GM20000 (cell line): ENCODE measurements around the gene BIRC7.
A peak's percentile ranks its signal among the peaks of the same experiment; 100 is the strongest.
"Not testable (repeated sequence)": the region's sequence is repeated elsewhere in the genome, so short reads cannot be mapped to it uniquely, and the experiment has no call there.

Experiments used
- DNase-seq: peaks from one replicate; pipeline ENCODE4 v3.0.0; 2012; ENCODE audit warnings: low spot score
- CTCF ChIP-seq: IDR thresholded peaks from 2 replicates; pipeline ENCODE4 v1.5.1; 2012; ENCODE audit warnings: mild to moderate bottlenecking, control low read depth; ENCODE audit errors: extremely low read depth, missing control alignments

The BIRC7 gene

GRCh38 chr20:63249891-63250290 is 14.2 kb downstream of the BIRC7 start:
- no peak for DNase-seq
- no peak for TF ChIP-seq CTCF

- not testable (repeated sequence) for DNase-seq
- TF ChIP-seq CTCF: peak; percentile 6
Observed at GRCh38 chr20:63251350-63251749, 15.6 kb downstream of the BIRC7 start.

- no peak for DNase-seq
- TF ChIP-seq CTCF: no peak
Observed at GRCh38 chr20:63252284-63252711, 16.6 kb downstream of the BIRC7 start.

- no peak for TF ChIP-seq CTCF
- DNase-seq: no peak
Observed at GRCh38 chr20:63253065-63253437, 17.3 kb downstream of the BIRC7 start.

- DNase-seq: peak; percentile 63
Observed at GRCh38 chr20:63253438-63254231, 17.9 kb downstream of the BIRC7 start.

GRCh38 chr20:63254232-63254605 is 18.5 kb downstream of the BIRC7 start, which contains the start of gene NKAIN4:
Gene NKAIN4 (minus strand): TSS chr20:63254463. CDS start chr20:63254450, 13 bp downstream.
- no peak for TF ChIP-seq CTCF
- DNase-seq: no peak

More at GRCh38 chr20:63253438-63254231, 17.9 kb downstream of the BIRC7 start:
- TF ChIP-seq CTCF: no peak

GRCh38 chr20:63254606-63255384 is 19.1 kb downstream of the BIRC7 start:
- peak; percentile 58 for DNase-seq
- no peak for TF ChIP-seq CTCF
